Left renal pelvis (tissue), 4 donors: Measurements from ENCODE around the gene PKLR. TPM values are rescaled to one million over a fixed set of nuclear protein-coding genes. Genes with fewer than 3 reads are reported as not detected.

Experiments used
- DNase-seq, 4 donors: peaks; one replicate each; pipeline ENCODE4 v3.0.0-alpha.2; 2013; ENCODE audit warnings: low read depth in 4 of 4, low spot score in 3 of 4
- polyA plus RNA-seq, 4 donors: library from polyadenylated mRNA; unstranded; fragments of 120-200 nt; gene quantifications; one replicate each; pipeline ENCODE4 v1.2.1, GENCODE V29; 2013; ENCODE audit not compliant: insufficient read length in 4 of 4

The PKLR gene
- polyA plus RNA-seq, 4 donors: 0.53 to 8.7 (median 5.7) TPM

GRCh38 chr1:155286544-155286943, 14.7 kb downstream of the PKLR start:
- no peak for DNase-seq

- no peak for DNase-seq
Observed at GRCh38 chr1:155285631-155286044, 15.6 kb downstream of the PKLR start.

- no peak for DNase-seq
Observed at GRCh38 chr1:155285063-155285462, 16.2 kb downstream of the PKLR start.

- DNase-seq: no peak
Observed at GRCh38 chr1:155284476-155284875, 16.8 kb downstream of the PKLR start.

GRCh38 chr1:155282488-155283091, 18.6 kb downstream of the PKLR start:
- DNase-seq: no peak

- DNase-seq: no peak
Observed at GRCh38 chr1:155279268-155279667, 22.0 kb downstream of the PKLR start.

- DNase-seq: no peak
Observed at GRCh38 chr1:155278689-155279160, 22.5 kb downstream of the PKLR start.

- DNase-seq: peak in 1 of 4 donors; percentile 50
Observed at GRCh38 chr1:155277902-155278688, 23.1 kb downstream of the PKLR start.

- DNase-seq: peak; percentile 90 to 96 (median 94)
Observed at GRCh38 chr1:155277070-155277901, 24.0 kb downstream of the PKLR start, which contains the start of gene HCN3. Gene HCN3, plus strand, starts transcription at chr1:155277463. Its CDS starts 128 bp downstream, at chr1:155277591.

- DNase-seq: peak; percentile 84 to 90 (median 87)
Observed at GRCh38 chr1:155273343-155274245, 27.6 kb downstream of the PKLR start, which contains the start of gene CLK2. Gene CLK2, minus strand, starts transcription at chr1:155273504. Its CDS starts 2,527 bp downstream, at chr1:155270977.

- DNase-seq: no peak
Observed at GRCh38 chr1:155272466-155273342, 28.5 kb downstream of the PKLR start.

GRCh38 chr1:155269381-155269780, 31.9 kb downstream of the PKLR start:
- no peak for DNase-seq

GRCh38 chr1:155268630-155269029, 32.6 kb downstream of the PKLR start:
- DNase-seq: no peak

GRCh38 chr1:155267373-155267772, 33.9 kb downstream of the PKLR start:
- no peak for DNase-seq

GRCh38 chr1:155266553-155266952, 34.7 kb downstream of the PKLR start:
- no peak for DNase-seq

- DNase-seq: no peak
Observed at GRCh38 chr1:155263067-155263466, 38.2 kb downstream of the PKLR start.

- peak; percentile 92 to 98 (median 94) for DNase-seq
Observed at GRCh38 chr1:155261852-155262673, 39.2 kb downstream of the PKLR start, which contains the start of gene SCAMP3. Gene SCAMP3, minus strand, starts transcription at chr1:155262360. Its CDS starts 209 bp downstream, at chr1:155262151.

GRCh38 chr1:155261493-155261851, 39.8 kb downstream of the PKLR start:
- DNase-seq: no peak
